ENCODE results near the gene CEACAM6. TPM values are rescaled to one million over a fixed set of nuclear protein-coding genes. Genes with fewer than 3 reads are reported as not detected.

Gene CEACAM6
- total and polyA plus RNA-seq, 9 of the 15 experiments (the other 6 are each of a cell fraction or from before 2014, with no cell fraction given): 0.24 TPM; not detected in 8

DNA sequence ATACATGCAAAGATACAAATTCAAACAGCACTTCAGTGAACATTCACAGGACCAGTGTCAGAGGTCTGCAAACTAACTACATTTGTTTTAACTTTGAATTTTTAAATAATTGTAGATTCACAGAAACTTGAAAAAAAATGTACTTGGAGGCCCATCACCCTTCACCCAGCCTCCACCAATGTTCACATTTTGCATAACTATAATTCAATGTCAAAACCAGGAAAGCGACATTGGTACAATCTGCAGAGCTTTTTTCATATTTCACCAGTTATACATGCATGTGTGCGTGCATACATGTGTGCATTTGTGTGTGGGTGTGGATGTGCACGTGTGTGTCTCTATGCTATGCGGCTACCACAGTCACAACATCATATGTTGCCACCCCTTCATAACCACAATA is 60.0 kb downstream of the CEACAM6 start:
- no peak overlapping the region for H3K9ac ChIP-seq (ENCODE audit: insufficient read depth in 1 of 2, low read depth in 2 of 2, low read length in 2 of 2)
- no peak for DNase-seq (ENCODE audit: extremely low read depth in 1 of 4, low spot score in 3 of 4)
- WGBS (ENCODE audit: insufficient coverage, low coverage, missing lambda C conversion rate): 0% methylated on average over 4 of the region's 4 CpGs
- no peaks in the 10 kb centered on the region for H3K36me3 ChIP-seq (ENCODE audit: control insufficient read depth, insufficient read depth, low read length)
- no peak for TF ChIP-seq ZNF511 (CRISPR knock-in tag; IDR thresholded peaks at IDR 0.05)
- TF ChIP-seq L3MBTL2 (IDR thresholded peaks at IDR 0.05): no peak
- TF ChIP-seq ZNF174 (CRISPR knock-in tag; IDR thresholded peaks at IDR 0.05): no peak
- no peak overlapping the region for H3K4me2 ChIP-seq (ENCODE audit: insufficient read depth, low read length)
- H2AFZ ChIP-seq (ENCODE audit: low read depth, low read length): no peak overlapping the region
- intact Hi-C loops (cut with micrococcal nuclease): no loop called here
- H3K9me1 ChIP-seq (ENCODE audit: control insufficient read depth, insufficient read depth, low read length): no peaks in the 10 kb centered on the region
- no peaks in the 10 kb centered on the region for H3K9me3 ChIP-seq (replicated peaks; ENCODE audit: control insufficient read depth, insufficient read depth, low read depth, low read length)
- FAIRE-seq: no peak
- H3K4me3 ChIP-seq: no peak overlapping the region
- no peaks in the 10 kb centered on the region for H3K4me1 ChIP-seq (replicated peaks in 1 of 2; ENCODE audit: control insufficient read depth in 2 of 2, insufficient read depth in 2 of 2, low read length in 2 of 2)
- ATAC-seq: no peak
- no TSS peak for BruUV-seq (replicated peaks)
- CTCF ChIA-PET (ENCODE audit: low intra/inter-chr PET ratio): no interaction called here
- POLR2A ChIA-PET: no interaction called here
- H4K20me1 ChIP-seq (replicated peaks; ENCODE audit: control insufficient read depth, insufficient read depth, low read length): no peaks in the 10 kb centered on the region
- H3K79me2 ChIP-seq (ENCODE audit: control insufficient read depth, insufficient read depth, low read length): no peaks in the 10 kb centered on the region
- H3K27me3 ChIP-seq (ENCODE audit: control insufficient read depth in 2 of 2, insufficient read depth in 2 of 2, low read length in 2 of 2): peaks cover 3 to 22% of the 10 kb centered on the region in 2 experiments; a peak in 4 of 5 replicates
- H3K27ac ChIP-seq (ENCODE audit: extremely low read depth, low read depth, low read length): no peak overlapping the region
- in situ Hi-C loops (cut with MboI): no loop called here

GRCh38 chr19:41816761-41817160 is 61.4 kb downstream of the CEACAM6 start:
- Histone ChIP-seq H2AFZ (ENCODE audit: low read depth, low read length) (no peak overlapping the region), H3K9me3 (replicated peaks; ENCODE audit: control insufficient read depth, insufficient read depth, low read depth, low read length) (no peaks in the 10 kb centered on the region), H3K4me3 (no peak overlapping the region), H3K27ac (ENCODE audit: extremely low read depth, low read depth, low read length) (no peak overlapping the region), H3K9ac (ENCODE audit: insufficient read depth in 1 of 2, low read depth in 2 of 2, low read length in 2 of 2) (no peak overlapping the region), H4K20me1 (replicated peaks; ENCODE audit: control insufficient read depth, insufficient read depth, low read length) (no peaks in the 10 kb centered on the region), H3K4me2 (ENCODE audit: insufficient read depth, low read length) (no peak overlapping the region), H3K4me1 (replicated peaks in 1 of 2; ENCODE audit: control insufficient read depth in 2 of 2, insufficient read depth in 2 of 2, low read length in 2 of 2) (no peaks in the 10 kb centered on the region), H3K36me3 (ENCODE audit: control insufficient read depth, insufficient read depth, low read length) (no peaks in the 10 kb centered on the region), H3K79me2 (ENCODE audit: control insufficient read depth, insufficient read depth, low read length) (no peaks in the 10 kb centered on the region), H3K27me3 (ENCODE audit: control insufficient read depth in 2 of 2, insufficient read depth in 2 of 2, low read length in 2 of 2) (peaks cover 6 to 31% of the 10 kb centered on the region in 2 experiments), H3K9me1 (ENCODE audit: control insufficient read depth, insufficient read depth, low read length) (no peaks in the 10 kb centered on the region)
- no peak for ATAC-seq
- WGBS (ENCODE audit: insufficient coverage, low coverage, missing lambda C conversion rate): 0% methylated on average over 2 of the region's 2 CpGs
- CTCF ChIA-PET (ENCODE audit: low intra/inter-chr PET ratio): no interaction called here
- POLR2A ChIA-PET: interaction anchor here (0.6 kb wide), 1 partner anchor 134 kb away, joined by 3 read pairs; no protein-coding TSS in a partner anchor
- DNase-seq (ENCODE audit: extremely low read depth in 1 of 4, low spot score in 3 of 4): no peak
- intact Hi-C loops (cut with micrococcal nuclease): no loop called here
- no TSS peak for BruUV-seq (replicated peaks)
- TF ChIP-seq NFXL1 (CRISPR knock-in tag; IDR thresholded peaks at IDR 0.05) (no peak), ZNF41 (CRISPR knock-in tag; conservative IDR thresholded peaks at IDR 0.05) (no peak), ZKSCAN1 (IDR thresholded peaks at IDR 0.05; ENCODE audit: low read depth, low read length) (no peak), EHMT2 (IDR thresholded peaks at IDR 0.05) (no peak), FOXK1 (CRISPR knock-in tag; IDR thresholded peaks at IDR 0.05; ENCODE audit: borderline replicate concordance) (no peak), KDM5B (IDR thresholded peaks at IDR 0.05; ENCODE audit: insufficient replicate concordance, low read depth, low read length) (no peak), SP2 (IDR thresholded peaks at IDR 0.05; ENCODE audit: extremely low read depth, low read depth, low read length, poor library complexity, severe bottlenecking) (no peak), CEBPB (tag; IDR thresholded peaks at IDR 0.05) (no peak), ATF3 (IDR thresholded peaks at IDR 0.05) (no peak), ATF3 (CRISPR knock-in tag; conservative IDR thresholded peaks at IDR 0.05) (no peak)
- FAIRE-seq: no peak
- in situ Hi-C loops (cut with MboI): no loop called here
